Esophagus squamous epithelium (tissue), 5 donors: Measurements from ENCODE around the gene PM20D1. TPM values are rescaled to one million over a fixed set of nuclear protein-coding genes. Genes with fewer than 3 reads are reported as not detected.

Source experiments
- DNase-seq: peaks from one replicate; lab custom pipeline; 2025; lab: John Stamatoyannopoulos, UW
- H3K27ac ChIP-seq, 4 donors: fragments of 200-600 bp; sonication (generic); one replicate each; pipeline ENCODE4 v1.5.1; 2016 to 2019; ENCODE audit warnings: mild to moderate bottlenecking in 1 of 4
- H3K27me3 ChIP-seq, 4 donors: fragments of 200-600 bp; sonication (generic); 1 replicate in 3 of 4; 2 replicates in 1 of 4; pipeline versions ENCODE4 v1.5.1 to v1.6.0; 2017 to 2021; ENCODE audit warnings: antibody characterized with exemption in 1 of 4
- H3K36me3 ChIP-seq, 3 donors: fragments of 200-600 bp; sonication (generic); one replicate each; pipeline ENCODE4 v1.5.1; 2016 to 2019
- H3K4me1 ChIP-seq, 3 donors: fragments of 200-600 bp; sonication (generic); one replicate each; pipeline ENCODE4 v1.5.1; 2017 to 2019
- H3K4me3 ChIP-seq, 4 donors: fragments of 200-600 bp; sonication (generic); 1 replicate in 3 of 4; 2 replicates in 1 of 4; pipeline ENCODE4 v1.5.1; 2016 to 2019; ENCODE audit warnings: mild to moderate bottlenecking in 2 of 4, moderate library complexity in 1 of 4
- H3K9me3 ChIP-seq, 3 donors: fragments of 200-600 bp; sonication (generic); one replicate each; pipeline ENCODE4 v1.5.1; 2016 to 2019
- CTCF ChIP-seq, 6 experiments: fragments of 450-650 bp in 4 of 6; fragments of 200-600 bp in 2 of 6; sonication (generic) in 2 of 6; IDR thresholded peaks; one replicate each; pipeline ENCODE4 v1.5.1; 2016 to 2019; ENCODE audit warnings: antibody characterized with exemption in 6 of 6, mild to moderate bottlenecking in 4 of 6, moderate library complexity in 4 of 6
- POLR2A ChIP-seq, 4 donors: fragments of 450-650 bp; IDR thresholded peaks; one replicate each; pipeline ENCODE4 v1.6.1; 2017; ENCODE audit warnings: antibody characterized with exemption in 4 of 4, mild to moderate bottlenecking in 4 of 4, moderate library complexity in 3 of 4
- WGBS, 2 donors: methylation state at CpG; one replicate each; pipeline ENCODE4 v1.1.5; 2018; 5-methylcytosine and 5-hydroxymethylcytosine counted together
- intact Hi-C: fragments of 100-400 bp; cut with DNase I; formaldehyde crosslinking; loops from one replicate; pipeline ENCODE4 v1.15.0; 2022
- total RNA-seq, 4 donors: library from RNA; depleted of rRNA; stranded (reverse); fragments of >200 nt; gene quantifications; one replicate each; pipeline ENCODE4 v1.1.0, GENCODE V29; 2016
- donor health status: DM: yes; HTN: yes; CAD: no.

Gene PM20D1
- total RNA-seq, 4 donors from 2014 or later = 0.57 TPM; not detected in 3

DNA sequence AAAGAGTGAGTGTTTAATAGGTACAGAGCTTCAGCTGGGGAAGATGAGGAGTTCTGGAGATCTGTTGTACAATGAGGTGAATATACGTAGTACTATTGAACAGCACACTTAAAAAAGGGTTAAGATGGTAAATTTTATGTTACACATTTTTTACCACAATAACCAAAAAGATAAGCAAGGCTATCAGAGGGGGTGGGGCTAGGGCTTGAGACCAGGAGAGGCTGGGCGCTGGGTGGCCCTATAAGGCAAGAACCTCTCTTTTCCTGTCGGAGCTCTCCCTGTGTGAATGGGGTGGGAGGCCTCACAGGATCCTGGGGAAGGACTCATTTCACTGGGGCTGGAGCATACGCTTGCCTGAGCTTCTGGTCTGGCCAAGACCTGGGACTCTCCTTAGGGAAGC is 45.9 kb downstream of the PM20D1 start:
- Histone ChIP-seq H3K4me1 (peaks cover 4 to 38% (median 14%) of the 10 kb centered on the region in 3 donors), H3K9me3 (no peaks in the 10 kb centered on the region)
- TF ChIP-seq POLR2A (IDR thresholded peaks at IDR 0.05) = no peak
- no peak for TF ChIP-seq CTCF (IDR thresholded peaks at IDR 0.05)

DNA sequence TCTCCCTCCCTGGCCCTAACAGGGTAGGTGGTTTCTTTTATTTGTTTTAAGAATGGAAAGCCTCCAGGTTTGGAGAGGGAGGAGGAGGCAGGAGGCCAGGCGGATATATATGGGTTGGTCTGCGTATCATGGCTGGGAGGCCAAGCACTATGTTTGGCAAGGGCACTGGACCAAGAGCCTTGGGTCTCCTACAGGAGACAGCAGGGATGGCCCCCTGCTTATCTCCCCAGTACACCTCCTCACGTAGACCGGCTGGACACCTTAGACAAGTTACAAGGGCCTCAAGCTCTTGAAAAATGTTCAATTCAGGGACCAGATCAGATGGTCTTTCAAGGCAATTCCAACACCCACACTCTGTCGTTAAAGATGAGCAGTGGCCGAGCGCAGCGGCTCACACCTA is 47.9 kb downstream of the PM20D1 start:
- TF ChIP-seq POLR2A (IDR thresholded peaks at IDR 0.05) (no peak), CTCF (IDR thresholded peaks at IDR 0.05) (no peak)
- intact Hi-C loops = no loop called here
- H3K4me3 ChIP-seq = no peak overlapping the region
- WGBS, 2 donors = 80 to 95% methylated on average over 4 to 6 of the region's 8 CpGs
- H3K4me1 ChIP-seq = peaks cover 4 to 35% (median 9%) of the 10 kb centered on the region in 3 donors
- no peak overlapping the region for H3K27ac ChIP-seq
- peaks cover 3 to 38% (median 18%) of the 10 kb centered on the region in 3 donors for H3K36me3 ChIP-seq
- DNase-seq = no peak
- no peaks in the 10 kb centered on the region for H3K27me3 ChIP-seq
- H3K9me3 ChIP-seq = no peaks in the 10 kb centered on the region

More for the DNA sequence above, 45.9 kb downstream of the PM20D1 start:
- Histone ChIP-seq H3K4me3 (no peak overlapping the region), H3K27ac (no peak overlapping the region), H3K36me3 (peaks cover 0 to 19% (median 8%) of the 10 kb centered on the region in 3 donors), H3K27me3 (no peaks in the 10 kb centered on the region)
- WGBS, 2 donors = 71 to 84% methylated on average over 4 of the region's 4 CpGs
- no peak for DNase-seq
- intact Hi-C loops = no loop called here

GRCh38 chr1:205800981-205801703 is 48.8 kb downstream of the PM20D1 start:
- H3K4me1 ChIP-seq = peaks cover 4 to 31% (median 9%) of the 10 kb centered on the region in 3 donors
- no peaks in the 10 kb centered on the region for H3K27me3 ChIP-seq
- 67 to 73% methylated on average over 2 to 4 of the region's 7 CpGs for WGBS, 2 donors
- no peak for TF ChIP-seq CTCF (IDR thresholded peaks at IDR 0.05)
- no peak for TF ChIP-seq POLR2A (IDR thresholded peaks at IDR 0.05)
- no peak overlapping the region for H3K4me3 ChIP-seq
- no peaks in the 10 kb centered on the region for H3K9me3 ChIP-seq
- intact Hi-C loops = no loop called here
- no peak for DNase-seq
- H3K27ac ChIP-seq = no peak overlapping the region
- peaks cover 4 to 47% (median 19%) of the 10 kb centered on the region in 3 donors for H3K36me3 ChIP-seq

- peaks cover 0 to 24% (median 5%) of the 10 kb centered on the region in 3 donors for H3K4me1 ChIP-seq
- intact Hi-C loops = no loop called here
- TF ChIP-seq CTCF (IDR thresholded peaks at IDR 0.05) (no peak), POLR2A (IDR thresholded peaks at IDR 0.05) (no peak)
- H3K4me3 ChIP-seq = no peak overlapping the region
- no peaks in the 10 kb centered on the region for H3K9me3 ChIP-seq
- no peak overlapping the region for H3K27ac ChIP-seq
- peaks cover 4 to 55% (median 19%) of the 10 kb centered on the region in 3 donors for H3K36me3 ChIP-seq
- H3K27me3 ChIP-seq = no peaks in the 10 kb centered on the region
- DNase-seq = no peak
- WGBS, 2 donors = 70 to 78% methylated on average over 2 to 3 of the region's 7 CpGs
Measured at GRCh38 chr1:205800427-205800826, 49.5 kb downstream of the PM20D1 start.

DNA sequence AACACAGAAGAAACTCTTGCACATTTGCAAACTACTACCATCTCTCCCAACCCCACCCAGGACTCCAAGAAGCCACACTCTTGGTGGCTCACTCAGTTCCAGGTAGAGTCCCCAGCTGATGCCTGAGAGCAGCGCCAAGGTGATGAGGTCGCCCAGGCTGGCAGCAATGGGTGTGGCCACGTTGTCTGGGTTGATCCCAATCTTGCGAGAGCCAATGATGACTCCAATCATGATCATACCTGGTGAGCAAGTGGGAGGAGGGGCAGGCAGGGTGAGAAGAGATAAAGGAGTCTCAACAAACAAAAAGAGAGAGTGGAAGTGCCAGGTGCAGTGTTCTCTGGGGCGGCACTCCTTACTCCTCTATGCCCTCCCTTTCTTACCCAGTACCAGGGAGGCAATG is 51.4 kb downstream of the PM20D1 start:
- 39 to 48% methylated on average over 4 to 5 of the region's 5 CpGs for WGBS, 2 donors
- H3K4me3 ChIP-seq = no peak overlapping the region
- no peak overlapping the region for H3K27ac ChIP-seq
- peaks cover 4 to 72% (median 19%) of the 10 kb centered on the region in 3 donors for H3K36me3 ChIP-seq
- H3K4me1 ChIP-seq = peaks cover 0 to 8% (median 0%) of the 10 kb centered on the region in 3 donors
- intact Hi-C loops = loop anchor here (10.0 kb wide), 1 partner anchor 116 kb away; no protein-coding TSS in a partner anchor
- TF ChIP-seq CTCF (IDR thresholded peaks at IDR 0.05) (no peak), POLR2A (IDR thresholded peaks at IDR 0.05) (no peak)
- no peaks in the 10 kb centered on the region for H3K27me3 ChIP-seq
- H3K9me3 ChIP-seq = no peaks in the 10 kb centered on the region
- no peak for DNase-seq
